Peyer's patch (tissue), 4 donors: ENCODE results near the gene NATD1.

Experiments used
- POLR2A ChIP-seq, 2 donors: fragments of 450-650 bp; IDR thresholded peaks; one replicate each; pipeline ENCODE4 v1.5.1; 2017; ENCODE audit warnings: antibody characterized with exemption in 2 of 2, mild to moderate bottlenecking in 2 of 2, moderate library complexity in 2 of 2
- TF ChIP-seq, protein P1 (sequence below), 6 experiments: fragments of 450-650 bp in 4 of 6; fragments of 200-600 bp in 2 of 6; sonication (generic) in 1 of 6; IDR thresholded peaks; one replicate each; pipeline ENCODE4 v1.5.1; 2017 to 2019; ENCODE audit warnings: antibody characterized with exemption in 6 of 6, mild to moderate bottlenecking in 3 of 6, moderate library complexity in 1 of 6

DNA sequence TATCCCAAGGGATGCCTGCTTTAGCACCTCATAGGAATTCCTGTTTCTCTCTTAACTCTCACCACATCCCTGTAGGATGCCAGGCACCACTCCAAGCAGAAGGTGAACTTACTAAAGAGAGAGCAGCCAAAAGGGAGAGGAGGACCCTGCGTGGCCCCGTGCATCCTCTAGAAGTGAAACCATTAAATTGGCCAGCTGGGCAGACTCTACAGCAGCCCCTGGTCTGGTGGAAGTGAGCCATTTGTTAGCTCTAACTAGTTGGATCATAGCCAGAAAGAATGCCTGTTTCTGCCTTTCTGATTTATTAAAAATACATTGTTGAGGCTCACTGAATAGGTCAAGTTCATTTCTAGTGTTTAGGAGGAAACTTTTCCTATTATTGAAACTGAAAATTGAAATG lies 61.5 kb downstream of the NATD1 start:
- TF ChIP-seq, protein P1, sequence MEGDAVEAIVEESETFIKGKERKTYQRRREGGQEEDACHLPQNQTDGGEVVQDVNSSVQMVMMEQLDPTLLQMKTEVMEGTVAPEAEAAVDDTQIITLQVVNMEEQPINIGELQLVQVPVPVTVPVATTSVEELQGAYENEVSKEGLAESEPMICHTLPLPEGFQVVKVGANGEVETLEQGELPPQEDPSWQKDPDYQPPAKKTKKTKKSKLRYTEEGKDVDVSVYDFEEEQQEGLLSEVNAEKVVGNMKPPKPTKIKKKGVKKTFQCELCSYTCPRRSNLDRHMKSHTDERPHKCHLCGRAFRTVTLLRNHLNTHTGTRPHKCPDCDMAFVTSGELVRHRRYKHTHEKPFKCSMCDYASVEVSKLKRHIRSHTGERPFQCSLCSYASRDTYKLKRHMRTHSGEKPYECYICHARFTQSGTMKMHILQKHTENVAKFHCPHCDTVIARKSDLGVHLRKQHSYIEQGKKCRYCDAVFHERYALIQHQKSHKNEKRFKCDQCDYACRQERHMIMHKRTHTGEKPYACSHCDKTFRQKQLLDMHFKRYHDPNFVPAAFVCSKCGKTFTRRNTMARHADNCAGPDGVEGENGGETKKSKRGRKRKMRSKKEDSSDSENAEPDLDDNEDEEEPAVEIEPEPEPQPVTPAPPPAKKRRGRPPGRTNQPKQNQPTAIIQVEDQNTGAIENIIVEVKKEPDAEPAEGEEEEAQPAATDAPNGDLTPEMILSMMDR (IDR thresholded peaks at IDR 0.05) = no peak
- no peak for TF ChIP-seq POLR2A (IDR thresholded peaks at IDR 0.05)
